ENCODE results near the gene MTCP1. TPM values are rescaled to one million over a fixed set of nuclear protein-coding genes. Genes with fewer than 3 reads are reported as not detected.

MTCP1 gene
- total and polyA plus RNA-seq, 9 donors, result 0.36 to 29.0 (median 27.3) TPM

DNA sequence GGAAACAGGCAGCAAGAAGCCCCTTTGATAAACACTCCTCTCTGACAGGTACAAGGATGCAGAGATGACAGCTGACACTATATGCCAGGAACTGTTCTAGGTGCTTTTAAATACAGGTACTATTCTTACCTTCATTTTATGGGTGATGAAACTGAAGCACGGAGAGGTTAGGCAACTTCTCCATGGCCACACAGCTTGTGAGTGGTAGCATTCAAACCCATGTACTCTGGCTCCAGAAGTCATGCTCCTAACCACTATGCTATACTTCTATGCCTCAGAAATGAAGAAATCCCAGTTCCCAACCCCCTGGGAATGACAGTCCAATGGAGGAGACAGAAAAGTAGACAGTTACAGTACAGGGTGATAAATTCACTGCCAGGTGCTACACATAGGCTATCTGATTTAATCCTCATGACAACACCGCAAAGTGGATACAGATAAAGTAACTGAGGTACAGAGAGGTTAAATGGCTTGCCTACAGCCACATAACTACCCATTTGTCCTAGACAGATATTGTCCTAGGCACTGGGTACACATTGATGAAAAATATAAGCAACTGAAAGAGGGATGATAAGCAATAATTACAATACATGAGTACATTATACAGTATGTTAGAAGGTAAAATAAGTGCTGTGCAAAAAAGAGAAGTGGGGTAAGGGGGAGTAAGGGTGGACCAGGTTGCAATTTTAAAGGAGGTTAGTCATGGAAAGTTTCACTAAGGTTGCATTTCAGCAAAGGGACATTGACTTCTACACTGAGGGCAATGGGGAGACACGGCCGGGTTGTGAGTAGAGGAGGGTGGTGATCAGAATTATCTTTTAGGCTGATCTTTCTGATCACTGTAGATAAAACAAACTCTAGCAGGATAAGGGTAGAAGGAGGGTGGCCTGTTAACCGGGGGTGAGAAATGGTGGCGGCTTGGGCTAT, 46.8 kb downstream of the MTCP1 start:
- Histone ChIP-seq H3K36me3 (no peaks in the 10 kb centered on the region), H3K27ac (no peak overlapping the region), H3K4me1 (ENCODE audit: insufficient read depth) (no peaks in the 10 kb centered on the region), H3K9me3 (no peaks in the 10 kb centered on the region), H3K27me3 (no peaks in the 10 kb centered on the region), H3K4me3 (no peak overlapping the region)
- no peak for DNase-seq
- intact Hi-C loops (cut with DNase I), result no loop called here
- TF ChIP-seq, protein P1, sequence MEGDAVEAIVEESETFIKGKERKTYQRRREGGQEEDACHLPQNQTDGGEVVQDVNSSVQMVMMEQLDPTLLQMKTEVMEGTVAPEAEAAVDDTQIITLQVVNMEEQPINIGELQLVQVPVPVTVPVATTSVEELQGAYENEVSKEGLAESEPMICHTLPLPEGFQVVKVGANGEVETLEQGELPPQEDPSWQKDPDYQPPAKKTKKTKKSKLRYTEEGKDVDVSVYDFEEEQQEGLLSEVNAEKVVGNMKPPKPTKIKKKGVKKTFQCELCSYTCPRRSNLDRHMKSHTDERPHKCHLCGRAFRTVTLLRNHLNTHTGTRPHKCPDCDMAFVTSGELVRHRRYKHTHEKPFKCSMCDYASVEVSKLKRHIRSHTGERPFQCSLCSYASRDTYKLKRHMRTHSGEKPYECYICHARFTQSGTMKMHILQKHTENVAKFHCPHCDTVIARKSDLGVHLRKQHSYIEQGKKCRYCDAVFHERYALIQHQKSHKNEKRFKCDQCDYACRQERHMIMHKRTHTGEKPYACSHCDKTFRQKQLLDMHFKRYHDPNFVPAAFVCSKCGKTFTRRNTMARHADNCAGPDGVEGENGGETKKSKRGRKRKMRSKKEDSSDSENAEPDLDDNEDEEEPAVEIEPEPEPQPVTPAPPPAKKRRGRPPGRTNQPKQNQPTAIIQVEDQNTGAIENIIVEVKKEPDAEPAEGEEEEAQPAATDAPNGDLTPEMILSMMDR (IDR thresholded peaks at IDR 0.05), result no peak
- no peak for TF ChIP-seq POLR2A (IDR thresholded peaks at IDR 0.05)
- no peak for TF ChIP-seq EP300 (IDR thresholded peaks at IDR 0.05)
- WGBS, 3 donors, result 81 to 84% (median 83%) methylated on average over 6 of the region's 6 CpGs

DNA sequence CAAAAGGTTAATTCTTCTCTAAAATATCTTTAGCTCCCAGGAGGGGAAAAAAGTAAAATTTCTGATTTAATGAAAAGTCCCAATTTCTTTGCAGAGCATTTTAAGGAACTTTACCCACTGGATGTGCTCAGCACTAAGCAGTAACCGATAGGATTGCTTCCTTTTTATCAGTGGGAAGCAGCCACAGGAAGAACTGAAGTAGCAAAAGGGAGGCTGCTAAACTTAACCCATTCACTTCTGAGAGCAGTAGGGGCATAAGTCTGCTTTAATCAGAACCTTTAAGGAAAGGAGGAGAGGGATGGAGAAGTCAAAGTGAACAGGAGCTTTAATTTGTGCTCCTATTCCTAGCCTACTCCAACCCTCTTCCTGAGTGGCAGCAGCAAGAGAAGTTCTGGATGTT, 48.4 kb downstream of the MTCP1 start, which contains the start of gene F8:
Gene F8 (minus strand): TSS at position 139 of the 400 bp plus-strand sequence. CDS start 171 bp downstream, outside the sequence.
- intact Hi-C loops (cut with DNase I), result no loop called here
- 9 to 15% (median 15%) methylated on average over 1 of the region's 1 CpG for WGBS, 3 donors

DNA sequence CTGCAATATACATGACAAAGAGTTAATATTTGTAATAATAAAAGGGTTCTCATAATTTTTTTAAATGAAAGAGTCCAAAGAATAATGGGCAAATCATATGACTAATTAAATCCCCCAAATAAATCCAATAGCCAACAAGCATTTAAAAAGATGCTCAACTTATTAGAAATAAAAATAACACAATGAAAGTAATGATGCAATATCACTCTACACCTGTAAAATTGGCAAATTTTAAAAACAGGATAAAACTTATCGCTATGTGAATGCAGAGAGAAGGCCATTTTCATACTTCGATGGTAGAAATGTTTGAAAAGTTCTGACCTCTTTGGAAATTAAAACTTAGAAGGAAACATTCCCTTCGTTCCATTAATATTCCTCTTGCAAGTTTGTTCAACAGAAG, 50.3 kb downstream of the MTCP1 start:
- 56 to 76% (median 58%) methylated on average over 3 of the region's 3 CpGs for WGBS, 3 donors
- H3K4me1 ChIP-seq (ENCODE audit: insufficient read depth), result no peaks in the 10 kb centered on the region

More for the DNA sequence above, 48.4 kb downstream of the MTCP1 start, which contains the start of gene F8:
- Histone ChIP-seq H3K9me3 (no peaks in the 10 kb centered on the region), H3K36me3 (no peaks in the 10 kb centered on the region), H3K4me1 (ENCODE audit: insufficient read depth) (no peaks in the 10 kb centered on the region), H3K27me3 (no peaks in the 10 kb centered on the region), H3K27ac (no peak within 1 kb of the TSS), H3K4me3 (no peak within 1 kb of the TSS)
- no peak for DNase-seq
- TF ChIP-seq POLR2A (IDR thresholded peaks at IDR 0.05), result no peak
- no peak for TF ChIP-seq EP300 (IDR thresholded peaks at IDR 0.05)
- TF ChIP-seq, protein P1 (IDR thresholded peaks at IDR 0.05), result no peak

More for the DNA sequence above, 50.3 kb downstream of the MTCP1 start:
- no peak overlapping the region for H3K4me3 ChIP-seq
- no peaks in the 10 kb centered on the region for H3K36me3 ChIP-seq
- H3K27ac ChIP-seq, result no peak overlapping the region
- H3K27me3 ChIP-seq, result no peaks in the 10 kb centered on the region
- TF ChIP-seq POLR2A (IDR thresholded peaks at IDR 0.05) (no peak), EP300 (IDR thresholded peaks at IDR 0.05) (no peak)
- TF ChIP-seq, protein P1 (IDR thresholded peaks at IDR 0.05), result no peak
- no peaks in the 10 kb centered on the region for H3K9me3 ChIP-seq
- DNase-seq, result no peak
- intact Hi-C loops (cut with DNase I), result no loop called here

Other genes with a start within 250 kb of the MTCP1 start
- not detected for gene SMIM9, start 236.5 kb downstream of the MTCP1 start, total RNA-seq
- gene SMIM9, start 236.5 kb downstream of the MTCP1 start, polyA plus RNA-seq, result not detected
- gene F8A1, start 184.8 kb downstream of the MTCP1 start, total RNA-seq, result 10 to 100 TPM in 4 of 7 donors, 1 to 10 TPM in 3; 2.4 to 24.2 (median 14.9) TPM
- gene F8A1, start 184.8 kb downstream of the MTCP1 start, polyA plus RNA-seq, result 10 to 100 TPM; 10.7 to 33.0 TPM
- gene F8, start 48.4 kb downstream of the MTCP1 start, total RNA-seq, result 10 to 100 TPM; 15.5 to 77.5 (median 23.9) TPM
- 10 to 100 TPM; 15.3 to 18.9 TPM for gene F8, start 48.4 kb downstream of the MTCP1 start, polyA plus RNA-seq
- gene FUNDC2, start 44.3 kb downstream of the MTCP1 start, total RNA-seq, result 100 to 1,000 TPM; 133 to 179 (median 144) TPM
- 100 to 1,000 TPM; 149 to 257 TPM for gene FUNDC2, start 44.3 kb downstream of the MTCP1 start, polyA plus RNA-seq
- 10 to 100 TPM in 3 of 7 donors, 1 to 10 TPM in 4; 7.1 to 34.1 (median 9.3) TPM for gene CMC4, start within 50 bp of the MTCP1 start, total RNA-seq
- 10 to 100 TPM in 1 of 2 donors, 1 to 10 TPM in 1; 5.2 to 17.0 TPM for gene CMC4, start within 50 bp of the MTCP1 start, polyA plus RNA-seq
- gene BRCC3, start 372 bp upstream of the MTCP1 start, total RNA-seq, result 10 to 100 TPM in 5 of 7 donors, 1 to 10 TPM in 2; 4.3 to 15.1 (median 13.3) TPM
- gene BRCC3, start 372 bp upstream of the MTCP1 start, polyA plus RNA-seq, result 10 to 100 TPM in 1 of 2 donors, 1 to 10 TPM in 1; 5.9 to 13.9 TPM
- 10 to 100 TPM; 27.7 to 46.0 (median 34.3) TPM for gene VBP1, start 145.3 kb upstream of the MTCP1 start, total RNA-seq
- gene VBP1, start 145.3 kb upstream of the MTCP1 start, polyA plus RNA-seq, result 10 to 100 TPM; 27.1 to 37.1 TPM
- under 1 TPM; 0.10 to 0.82 (median 0.30) TPM for gene RAB39B, start 193.4 kb upstream of the MTCP1 start, total RNA-seq
- 1 to 10 TPM in 1 of 2 donors, under 1 TPM in 1; 0.53 to 1.3 TPM for gene RAB39B, start 193.4 kb upstream of the MTCP1 start, polyA plus RNA-seq

All from ovary (tissue), 9 donors.